NCI-H1436 treated with DMSO at 0.1 percent for 48 hours (cell line): ENCODE data around the gene HSPA12B.

ENCODE experiments used
- DNase-seq: peaks from one replicate; lab custom pipeline; 2025; lab: John Stamatoyannopoulos, UW

Gene HSPA12B

GRCh38 chr20:3767110-3767426, 34.6 kb downstream of the HSPA12B start:
- no peak for DNase-seq

GRCh38 chr20:3767427-3768341, 35.2 kb downstream of the HSPA12B start, which contains the start of gene ADISSP:
ADISSP (minus strand) TSS chr20:3767753; CDS start chr20:3760100, 7,653 bp downstream.
- DNase-seq: peak; percentile 92

- DNase-seq: peak; percentile 42
Measured at GRCh38 chr20:3768342-3769130, 36.1 kb downstream of the HSPA12B start.

- DNase-seq: no peak
Measured at GRCh38 chr20:3771552-3772058, 39.1 kb downstream of the HSPA12B start.

- DNase-seq: no peak
Measured at GRCh38 chr20:3775457-3776108, 43.1 kb downstream of the HSPA12B start.

- no peak for DNase-seq
Measured at GRCh38 chr20:3777381-3777715, 44.9 kb downstream of the HSPA12B start.

- no peak for DNase-seq
Measured at GRCh38 chr20:3777716-3778629, 45.5 kb downstream of the HSPA12B start.

- no peak for DNase-seq
Measured at GRCh38 chr20:3778976-3779375, 46.5 kb downstream of the HSPA12B start.

- DNase-seq: no peak
Measured at GRCh38 chr20:3781153-3781910, 48.8 kb downstream of the HSPA12B start, which contains the start of gene SPEF1. SPEF1 (minus strand) TSS chr20:3781448; CDS start chr20:3781287, 161 bp downstream.

GRCh38 chr20:3782597-3782996, 50.1 kb downstream of the HSPA12B start:
- no peak for DNase-seq

- DNase-seq: no peak
Measured at GRCh38 chr20:3783068-3783489, 50.6 kb downstream of the HSPA12B start.

GRCh38 chr20:3783511-3784195, 51.2 kb downstream of the HSPA12B start:
- no peak for DNase-seq

GRCh38 chr20:3784216-3784853, 51.9 kb downstream of the HSPA12B start:
- no peak for DNase-seq

GRCh38 chr20:3784863-3785239, 52.4 kb downstream of the HSPA12B start:
- DNase-seq: no peak

- no peak for DNase-seq
Measured at GRCh38 chr20:3785240-3786125, 53.0 kb downstream of the HSPA12B start.

GRCh38 chr20:3786126-3786484, 53.6 kb downstream of the HSPA12B start:
- DNase-seq: no peak

- DNase-seq: no peak
Measured at GRCh38 chr20:3786665-3787323, 54.3 kb downstream of the HSPA12B start, which contains the start of gene CENPB. CENPB (minus strand) TSS chr20:3786740; CDS start chr20:3786483, 257 bp downstream.
